OCI-LY3 (cell line): Measurements from ENCODE around the gene TCF3.

Experiments used
- H2AFZ ChIP-seq: fragments of 200-600, 300-600 bp; shearing (Covaris generic); 2 replicates; pipeline ENCODE4 v1.6.0; 2014; ENCODE audit warnings: antibody characterized with exemption, low read depth, low read length
- H3K27ac ChIP-seq: fragments of 200-600, 300-600 bp; sonication (generic); 2 replicates; pipeline ENCODE4 v1.5.1; 2014; ENCODE audit warnings: mild to moderate bottlenecking, low read length, moderate library complexity, mixed read lengths
- H3K27me3 ChIP-seq: fragments of 200-600, 300-600 bp; sonication (generic); 2 replicates; pipeline ENCODE4 v1.6.1; 2014; ENCODE audit warnings: low read depth, low read length, mixed read lengths
- H3K36me3 ChIP-seq: fragments of 200-600, 300-600 bp; sonication (generic); replicated peaks from 2 replicates; pipeline ENCODE3; 2014; ENCODE audit warnings: low read depth, low read length, mixed read lengths
- H3K4me1 ChIP-seq: fragments of 300-600, 200-600 bp; sonication (generic); 2 replicates; pipeline ENCODE4 v1.6.1; 2014; ENCODE audit warnings: low read length, mixed read lengths
- H3K4me2 ChIP-seq: fragments of 200-600, 300-600 bp; sonication (generic); 2 replicates; pipeline ENCODE4 v1.6.1; 2014; ENCODE audit warnings: low read length, mixed read lengths
- H3K4me3 ChIP-seq: fragments of 300-600, 200-600 bp; sonication (generic); 2 replicates; pipeline ENCODE4 v1.5.1; 2014; ENCODE audit warnings: antibody characterized with exemption, mild to moderate bottlenecking, low read length, moderate library complexity
- H3K79me2 ChIP-seq: fragments of 300-600, 200-600 bp; shearing (Covaris generic); 2 replicates; pipeline ENCODE4 v1.6.1; 2014; ENCODE audit warnings: mild to moderate bottlenecking, low read length, mixed read lengths
- H3K9ac ChIP-seq: fragments of 300-600, 200-600 bp; shearing (Covaris generic); 2 replicates; pipeline ENCODE4 v1.6.0; 2014; ENCODE audit warnings: mild to moderate bottlenecking, low read length, moderate library complexity
- H3K9me3 ChIP-seq: fragments of 200-600, 300-600 bp; shearing (Covaris generic); 2 replicates; pipeline ENCODE4 v1.6.1; 2014; ENCODE audit warnings: low read length, mixed read lengths; ENCODE audit not compliant: insufficient read depth
- H4K20me1 ChIP-seq: fragments of 200-600, 300-600 bp; sonication (generic); 2 replicates; pipeline ENCODE4 v1.6.1; 2016; ENCODE audit warnings: low read length, mixed read lengths; ENCODE audit not compliant: insufficient read depth
- EZH2phosphoT487 ChIP-seq: fragments of 200-600 bp; shearing (Covaris generic); IDR thresholded peaks from 2 replicates; pipeline ENCODE4 v1.6.1; 2018; ENCODE audit warnings: antibody characterized with exemption, mixed run types, low read depth
- TF ChIP-seq, protein P1 (sequence below): fragments of 200-600, 300-600 bp; sonication (generic); IDR thresholded peaks from 2 replicates; pipeline ENCODE4 v1.5.1; 2014; ENCODE audit warnings: antibody characterized with exemption, low read length, low read depth

The TCF3 gene

DNA sequence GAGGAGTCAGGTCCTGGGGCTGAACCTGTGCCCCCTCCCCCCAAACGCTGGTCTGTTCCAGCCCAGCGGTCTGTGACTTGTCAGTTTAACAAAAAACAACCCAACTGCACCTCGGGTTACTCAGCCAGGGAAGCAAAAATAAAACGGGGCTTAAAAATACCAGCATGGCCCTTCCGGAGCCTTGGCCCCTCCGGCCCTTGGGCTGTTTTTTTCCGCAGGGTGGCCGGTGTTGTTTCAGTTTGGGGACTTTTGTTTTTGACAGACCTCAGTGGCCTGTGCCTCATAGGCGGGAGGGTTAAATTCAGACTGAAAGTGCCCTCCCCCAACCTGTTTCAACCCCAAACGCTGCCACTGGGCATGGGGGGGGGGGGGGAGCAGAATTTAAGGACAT, 4.0 kb downstream of the TCF3 start:
- H3K79me2 ChIP-seq = peaks cover 88% of the 10 kb centered on the region
- peaks cover 30% of the 10 kb centered on the region for H3K4me1 ChIP-seq
- H4K20me1 ChIP-seq = peaks cover 71% of the 10 kb centered on the region
- TF ChIP-seq, protein P1, sequence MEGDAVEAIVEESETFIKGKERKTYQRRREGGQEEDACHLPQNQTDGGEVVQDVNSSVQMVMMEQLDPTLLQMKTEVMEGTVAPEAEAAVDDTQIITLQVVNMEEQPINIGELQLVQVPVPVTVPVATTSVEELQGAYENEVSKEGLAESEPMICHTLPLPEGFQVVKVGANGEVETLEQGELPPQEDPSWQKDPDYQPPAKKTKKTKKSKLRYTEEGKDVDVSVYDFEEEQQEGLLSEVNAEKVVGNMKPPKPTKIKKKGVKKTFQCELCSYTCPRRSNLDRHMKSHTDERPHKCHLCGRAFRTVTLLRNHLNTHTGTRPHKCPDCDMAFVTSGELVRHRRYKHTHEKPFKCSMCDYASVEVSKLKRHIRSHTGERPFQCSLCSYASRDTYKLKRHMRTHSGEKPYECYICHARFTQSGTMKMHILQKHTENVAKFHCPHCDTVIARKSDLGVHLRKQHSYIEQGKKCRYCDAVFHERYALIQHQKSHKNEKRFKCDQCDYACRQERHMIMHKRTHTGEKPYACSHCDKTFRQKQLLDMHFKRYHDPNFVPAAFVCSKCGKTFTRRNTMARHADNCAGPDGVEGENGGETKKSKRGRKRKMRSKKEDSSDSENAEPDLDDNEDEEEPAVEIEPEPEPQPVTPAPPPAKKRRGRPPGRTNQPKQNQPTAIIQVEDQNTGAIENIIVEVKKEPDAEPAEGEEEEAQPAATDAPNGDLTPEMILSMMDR = no peak
- no peak for TF ChIP-seq EZH2phosphoT487
- peak overlapping the region; percentile 79 for H3K27ac ChIP-seq
- peak overlapping the region; percentile 45 for H3K9ac ChIP-seq
- no peaks in the 10 kb centered on the region for H3K9me3 ChIP-seq
- no peak overlapping the region for H2AFZ ChIP-seq
- H3K4me2 ChIP-seq = peak overlapping the region; percentile 82
- no peaks in the 10 kb centered on the region for H3K27me3 ChIP-seq
- peak overlapping the region; percentile 83 for H3K4me3 ChIP-seq
- H3K36me3 ChIP-seq = peaks cover 55% of the 10 kb centered on the region

DNA sequence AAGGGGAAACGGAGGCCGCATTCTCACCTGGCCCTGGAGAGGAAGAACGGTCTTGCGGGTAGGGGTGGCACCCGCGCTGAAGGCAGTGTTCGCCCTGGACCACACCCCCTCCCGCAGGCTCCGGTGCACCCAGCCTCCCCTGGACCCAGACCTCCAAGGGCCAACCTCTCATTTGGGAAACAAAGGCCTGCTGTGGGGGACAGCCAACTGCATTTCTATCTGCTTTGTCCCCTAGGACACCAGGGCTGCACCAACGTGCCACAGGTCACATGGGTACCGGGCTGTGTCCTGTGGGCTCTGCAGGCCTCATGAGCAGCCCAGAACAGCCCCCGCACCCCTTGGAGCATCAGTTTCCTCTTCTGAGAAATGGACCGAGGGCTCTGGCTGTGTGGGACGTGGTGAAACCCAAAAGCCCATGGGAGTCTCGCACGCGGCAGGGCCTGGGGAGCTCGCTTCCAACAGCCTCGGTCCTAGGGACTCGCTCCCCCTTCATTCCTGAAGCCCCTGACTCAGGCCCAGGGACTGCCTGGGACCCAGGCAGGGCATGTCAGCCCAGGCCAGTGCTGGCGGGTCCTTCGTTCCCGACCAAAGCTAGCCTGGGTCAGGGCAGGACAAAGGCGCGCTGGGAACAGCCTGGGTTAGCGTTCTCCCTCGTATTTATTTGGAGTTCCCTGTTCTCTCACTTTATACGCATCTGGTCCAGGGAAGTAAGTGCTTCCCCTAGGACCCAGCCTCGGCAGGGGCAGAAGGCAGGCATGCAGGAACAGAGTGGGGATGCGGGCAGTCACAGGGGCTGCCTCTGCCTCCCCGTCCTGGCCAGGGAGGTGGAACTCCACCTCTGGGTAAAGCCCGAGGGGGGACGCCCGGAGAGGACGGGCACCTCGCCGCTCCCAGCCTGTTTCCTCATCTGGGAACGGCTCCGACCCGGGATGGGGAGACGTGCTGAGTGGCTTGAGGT, 4.6 kb downstream of the TCF3 start:
- peaks cover 78% of the 10 kb centered on the region for H4K20me1 ChIP-seq
- H3K36me3 ChIP-seq = peaks cover 57% of the 10 kb centered on the region
- peaks cover 95% of the 10 kb centered on the region for H3K79me2 ChIP-seq
- TF ChIP-seq, protein P1 = no peak
- TF ChIP-seq EZH2phosphoT487 = no peak
- no peak overlapping the region for H2AFZ ChIP-seq
- peaks cover 30% of the 10 kb centered on the region for H3K4me1 ChIP-seq
- H3K27me3 ChIP-seq = no peaks in the 10 kb centered on the region
- peak overlapping the region; percentile 79 for H3K27ac ChIP-seq
- peak overlapping the region; percentile 45; the same call in 1 of the 2 replicates for H3K9ac ChIP-seq
- no peaks in the 10 kb centered on the region for H3K9me3 ChIP-seq
- peak overlapping the region; percentile 82 for H3K4me2 ChIP-seq
- peak overlapping the region; percentile 83; the same call in 1 of the 2 replicates for H3K4me3 ChIP-seq

- TF ChIP-seq, protein P1 = no peak
- no peak for TF ChIP-seq EZH2phosphoT487
- Histone ChIP-seq H3K27ac (no peak overlapping the region), H3K27me3 (no peaks in the 10 kb centered on the region), H3K4me2 (no peak overlapping the region), H3K9me3 (no peaks in the 10 kb centered on the region), H3K4me3 (no peak overlapping the region), H4K20me1 (peaks cover 87% of the 10 kb centered on the region), H3K36me3 (peaks cover 66% of the 10 kb centered on the region), H3K4me1 (peaks cover 30% of the 10 kb centered on the region), H3K79me2 (peaks cover 99% of the 10 kb centered on the region), H2AFZ (no peak overlapping the region), H3K9ac (no peak overlapping the region)
Measured at GRCh38 chr19:1646659-1647453, 5.6 kb downstream of the TCF3 start.

GRCh38 chr19:1646149-1646548, 6.3 kb downstream of the TCF3 start:
- Histone ChIP-seq H3K36me3 (peaks cover 71% of the 10 kb centered on the region), H4K20me1 (peaks cover 87% of the 10 kb centered on the region), H3K4me3 (no peak overlapping the region)

More at GRCh38 chr19:1646149-1646548, 6.3 kb downstream of the TCF3 start:
- H3K4me1 ChIP-seq = peaks cover 30% of the 10 kb centered on the region
- TF ChIP-seq EZH2phosphoT487 = no peak
- H2AFZ ChIP-seq = no peak overlapping the region
- no peak overlapping the region for H3K27ac ChIP-seq
- H3K9ac ChIP-seq = no peak overlapping the region
- no peak overlapping the region for H3K4me2 ChIP-seq
- H3K27me3 ChIP-seq = no peaks in the 10 kb centered on the region
- H3K9me3 ChIP-seq = no peaks in the 10 kb centered on the region
- H3K79me2 ChIP-seq = peaks cover 99% of the 10 kb centered on the region
